Measurements from ENCODE around the gene SCD5.
"Not testable (repeated sequence)": the region's sequence is repeated elsewhere in the genome, so short reads cannot be mapped to it uniquely, and the experiment has no call there.

The SCD5 gene

DNA sequence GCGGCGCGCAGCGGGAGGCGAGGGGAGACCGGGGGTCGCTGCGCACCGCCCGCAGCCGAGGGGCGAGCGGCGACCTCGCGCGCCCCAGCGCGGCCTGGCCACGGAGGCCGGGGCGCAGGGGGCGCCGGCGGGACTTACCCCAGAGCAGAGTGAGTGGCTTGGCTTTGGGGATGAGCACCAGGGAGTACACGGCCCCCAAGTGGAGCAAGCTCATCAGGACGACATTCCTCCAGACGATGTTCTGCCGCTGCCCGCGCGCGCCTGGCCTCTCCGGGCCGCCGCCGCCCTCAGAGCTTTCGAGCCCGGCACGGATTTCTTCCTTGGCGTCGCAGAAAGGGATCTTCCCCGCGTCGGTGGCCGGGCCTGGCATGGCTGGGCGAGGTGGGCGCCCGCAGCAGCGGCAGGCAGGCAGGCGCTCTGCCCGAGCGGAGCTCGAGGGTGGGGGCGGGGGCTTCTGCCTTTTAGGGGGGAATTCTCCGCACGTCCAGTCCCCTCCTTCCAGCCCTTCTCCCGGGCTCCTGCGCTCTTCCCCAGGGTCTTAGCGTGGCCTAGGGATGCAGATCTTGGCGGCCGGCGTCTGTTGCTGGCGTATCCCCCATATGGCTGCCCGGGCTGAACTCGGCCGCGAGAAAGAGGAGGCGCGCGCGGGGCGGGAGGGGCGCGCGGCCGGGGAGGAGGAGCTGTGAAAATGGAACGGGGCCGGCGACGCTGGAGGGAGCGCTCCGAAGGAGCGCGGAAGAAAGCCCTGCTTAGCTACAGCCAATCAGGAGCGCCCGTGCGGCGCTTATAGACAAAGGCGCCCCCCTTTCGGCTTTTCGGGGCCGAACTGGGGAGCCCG is at the start of gene SCD5:
Gene SCD5 (minus strand): TSS at position 629 of the 838 bp plus-strand sequence. CDS start 259 bp downstream, at position 370.
- peak; percentile 80 for DNase-seq (ENCODE audit: low spot score)

DNA sequence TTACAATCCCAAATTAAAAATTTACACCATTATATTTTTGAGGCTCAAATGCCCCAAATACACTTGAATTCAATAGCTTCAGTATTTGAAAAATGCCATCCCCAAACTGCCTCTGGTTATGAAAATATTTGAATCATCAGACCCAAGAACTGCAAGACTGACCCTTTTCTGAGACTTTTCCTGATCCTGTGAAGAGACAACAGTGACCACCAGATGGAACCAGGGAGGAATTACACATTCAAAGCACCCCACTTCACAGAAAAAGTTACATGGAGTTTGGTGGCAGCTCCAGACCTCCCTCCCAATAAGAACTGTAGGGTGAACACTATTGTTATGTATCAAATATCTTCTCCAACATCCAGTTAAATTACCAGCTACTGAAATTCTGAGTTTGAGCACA is 44.0 kb upstream of the SCD5 start:
- peak; percentile 46 for DNase-seq (ENCODE audit: low spot score)

DNA sequence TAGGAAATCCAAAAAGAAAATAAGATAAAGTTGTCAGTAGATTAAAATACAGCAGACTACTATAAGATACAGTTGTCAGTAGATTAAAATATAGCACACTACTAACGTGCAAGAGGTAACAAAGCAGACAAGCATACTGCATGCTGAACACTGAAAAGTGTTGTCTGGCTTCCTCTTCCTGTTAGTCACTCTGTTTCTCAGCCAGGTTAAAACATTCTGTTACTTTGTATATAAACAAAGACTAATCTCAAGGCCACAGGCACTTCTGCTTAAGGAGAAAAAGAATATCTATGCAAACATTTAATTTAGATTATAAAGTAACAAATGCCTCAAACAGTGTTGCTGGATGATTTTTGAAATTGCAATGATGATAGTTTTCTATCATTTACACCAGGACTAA is 41.0 kb upstream of the SCD5 start:
- no peak for DNase-seq (ENCODE audit: low spot score)

DNA sequence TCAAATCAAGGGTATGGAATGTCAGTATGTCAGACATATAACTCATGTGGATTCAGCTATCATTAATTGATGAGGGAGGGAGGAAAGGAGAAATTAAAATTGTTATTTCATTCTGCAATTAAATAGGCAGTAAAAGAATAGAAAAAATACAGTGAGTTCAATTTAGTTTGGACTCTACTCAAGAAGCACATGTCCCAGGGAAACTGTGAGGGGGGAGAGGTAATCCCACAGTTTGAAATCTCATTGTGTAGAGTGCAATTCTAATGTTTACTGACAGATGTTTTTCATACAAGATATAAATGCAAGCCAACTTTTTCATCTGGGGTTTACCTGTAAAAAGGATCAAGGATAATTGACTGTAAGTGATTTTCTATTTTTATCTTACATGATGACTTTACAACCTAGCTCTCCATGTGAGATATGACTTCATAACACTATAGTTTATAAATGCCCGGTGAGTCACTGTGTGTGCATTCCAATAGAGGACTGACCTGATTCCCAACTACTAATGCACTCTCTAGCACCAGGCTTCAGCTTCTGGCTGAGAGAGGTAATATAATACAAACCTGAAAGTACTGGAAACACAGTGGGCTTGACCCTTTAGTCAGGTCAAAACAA is 35.2 kb upstream of the SCD5 start:
- no peak for DNase-seq (ENCODE audit: low spot score)

DNA sequence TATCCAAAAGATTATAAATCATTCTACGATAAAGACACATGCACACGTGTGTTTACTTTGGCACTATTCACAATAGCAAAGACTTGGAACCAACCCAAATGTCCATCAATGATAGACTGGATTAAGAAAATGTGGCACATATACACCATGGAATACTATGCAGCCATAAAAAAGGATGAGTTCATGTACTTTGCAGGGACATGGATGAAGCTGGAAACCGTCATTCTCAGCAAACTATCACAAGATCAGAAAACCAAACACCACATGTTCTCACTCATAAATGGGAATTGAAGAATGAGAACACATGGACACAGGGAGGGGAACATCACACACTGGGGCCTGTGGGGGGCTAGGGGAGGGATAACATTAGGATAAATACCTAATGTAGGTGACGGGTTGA is 34.5 kb upstream of the SCD5 start:
- DNase-seq (ENCODE audit: low spot score) = not testable (repeated sequence)

DNA sequence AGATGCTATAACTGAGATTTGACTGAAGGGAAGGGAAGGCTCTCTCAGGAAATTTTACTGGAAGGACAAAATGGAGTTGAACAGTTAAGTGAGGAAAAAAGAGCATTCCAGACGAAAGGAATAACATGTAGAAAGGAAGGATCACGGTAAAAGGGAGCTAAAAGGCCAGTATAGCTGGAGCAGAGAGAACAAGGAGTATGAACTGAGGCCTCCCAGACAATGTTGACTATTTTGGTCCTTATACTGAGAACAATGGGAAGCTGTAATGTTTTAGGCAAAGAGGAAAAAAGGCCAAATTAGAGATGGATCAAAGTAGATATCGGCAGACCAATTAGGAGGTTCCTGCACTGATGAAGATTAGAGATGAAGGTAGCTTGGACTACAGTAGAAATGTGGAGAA is 26.8 kb upstream of the SCD5 start:
- DNase-seq (ENCODE audit: low spot score) = no peak

DNA sequence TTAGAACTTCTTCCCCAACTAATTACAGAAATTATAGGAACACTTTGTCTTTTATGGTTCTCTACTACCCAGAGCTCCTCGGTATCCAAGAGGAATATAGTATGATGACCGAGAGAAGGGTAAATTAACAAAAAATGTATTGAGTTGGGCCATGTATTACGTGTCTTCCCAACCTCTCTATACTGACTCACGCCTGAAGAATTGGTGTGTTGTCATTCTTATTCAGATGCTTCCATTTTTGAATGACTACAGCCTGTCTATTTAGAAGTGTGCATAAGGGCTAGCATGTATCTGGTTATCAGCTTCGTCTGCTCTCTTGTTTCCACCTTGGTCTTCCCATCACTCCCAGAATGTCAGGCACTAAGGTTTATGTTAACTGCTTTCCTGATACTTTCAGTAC is 24.5 kb upstream of the SCD5 start:
- no peak for DNase-seq (ENCODE audit: low spot score)

DNA sequence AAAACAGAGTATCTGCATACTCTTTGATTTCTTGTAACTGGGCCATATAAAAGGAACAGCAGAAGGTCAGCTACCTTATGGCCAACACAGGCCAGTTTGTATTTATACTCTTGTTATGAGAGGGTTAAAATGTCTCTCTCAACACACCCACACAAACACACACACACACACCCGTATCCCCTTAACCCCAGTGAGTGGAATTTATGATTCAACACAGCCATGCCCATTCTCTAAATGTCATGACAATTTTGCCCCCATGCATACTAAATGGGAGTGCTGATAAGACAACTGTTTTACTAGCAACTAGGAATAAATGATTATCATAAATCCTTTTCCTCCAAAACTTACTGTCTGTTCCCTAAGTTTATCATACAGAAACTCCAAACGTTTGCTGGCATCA is 22.1 kb upstream of the SCD5 start:
- no peak for DNase-seq (ENCODE audit: low spot score)

DNA sequence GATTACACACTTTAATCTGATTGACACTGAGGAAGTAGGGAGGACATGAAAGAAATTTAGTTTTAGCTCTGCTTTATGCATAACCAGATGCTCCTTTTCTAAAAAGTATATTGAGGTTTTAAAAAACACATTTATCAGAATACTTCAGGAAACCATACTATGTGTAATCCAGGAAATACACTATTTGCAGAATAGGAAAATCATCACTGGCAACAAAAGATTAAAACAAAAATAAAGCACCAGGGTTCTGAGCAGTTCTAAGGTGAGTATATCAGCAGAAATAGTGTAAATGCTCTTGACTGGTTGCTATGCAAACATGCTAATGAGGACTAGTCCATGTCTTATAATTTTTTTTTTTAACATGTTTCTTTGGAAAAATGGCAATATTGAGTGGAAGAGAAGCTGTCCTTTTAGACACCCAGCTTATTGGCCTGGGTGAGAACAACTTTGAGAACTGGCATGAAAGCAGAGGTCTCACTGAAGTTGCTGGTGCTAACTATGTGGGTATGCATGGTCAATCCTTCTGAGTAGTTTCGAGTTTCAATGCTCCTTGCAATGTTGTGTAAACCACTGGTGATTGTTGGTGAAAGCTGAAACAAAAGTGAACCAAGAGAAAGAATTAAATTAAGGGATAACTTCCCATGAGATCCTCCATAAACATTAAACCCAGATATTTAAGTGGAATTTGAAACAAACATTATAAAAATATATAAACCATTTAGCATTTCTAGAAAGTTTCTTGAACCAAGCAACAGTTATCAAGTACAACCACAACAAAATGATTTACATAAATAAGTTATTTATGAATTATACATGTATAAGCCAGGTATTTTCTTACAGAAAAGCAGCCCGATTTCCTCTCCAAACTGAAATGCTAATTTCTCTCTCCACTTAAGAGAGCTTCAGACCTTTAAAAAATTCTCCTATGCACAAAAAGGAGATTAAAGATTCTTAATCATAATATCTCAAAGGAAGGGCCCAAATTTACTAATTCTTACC is 20.4 kb upstream of the SCD5 start:
- DNase-seq (ENCODE audit: low spot score) = no peak

DNA sequence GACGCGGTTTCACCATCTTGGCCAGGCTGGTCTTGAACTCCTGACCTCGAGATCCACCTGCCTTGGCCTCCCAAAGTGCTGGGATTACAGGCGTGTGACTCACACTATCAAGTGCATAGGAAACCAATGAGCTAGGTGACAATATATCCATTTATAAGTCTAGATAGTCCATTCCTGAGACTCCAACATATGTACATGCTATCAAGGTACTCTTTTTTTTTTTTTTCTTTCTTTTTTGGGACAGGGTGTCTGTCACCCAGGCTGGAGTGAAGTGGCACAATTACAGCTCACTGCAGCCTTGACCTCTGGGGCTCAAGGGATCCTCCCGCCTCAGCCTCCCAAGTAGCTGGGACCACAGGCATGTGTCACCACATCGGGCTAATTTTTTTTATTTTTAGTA is 18.3 kb upstream of the SCD5 start:
- DNase-seq (ENCODE audit: low spot score) = not testable (repeated sequence)

DNA sequence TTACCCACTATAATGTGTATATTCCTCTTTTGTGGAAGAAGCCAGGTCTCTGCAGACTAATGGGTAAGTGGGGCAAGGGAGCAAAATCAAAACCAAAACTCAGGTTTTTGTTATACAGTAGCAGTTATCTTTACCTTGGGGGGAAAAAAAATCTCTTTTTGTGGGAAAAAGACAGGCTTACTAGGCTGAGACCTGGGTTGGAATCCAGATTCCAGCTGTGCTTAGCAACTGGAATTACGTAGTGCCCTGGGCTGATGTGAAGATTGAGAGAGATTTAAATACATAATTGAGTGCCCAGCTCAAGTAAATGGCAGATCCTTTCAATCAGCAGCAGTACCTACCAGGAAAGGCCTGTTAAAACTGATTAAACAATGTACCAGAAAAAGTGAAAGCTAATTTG is 15.4 kb upstream of the SCD5 start:
- DNase-seq (ENCODE audit: low spot score) = no peak

DNA sequence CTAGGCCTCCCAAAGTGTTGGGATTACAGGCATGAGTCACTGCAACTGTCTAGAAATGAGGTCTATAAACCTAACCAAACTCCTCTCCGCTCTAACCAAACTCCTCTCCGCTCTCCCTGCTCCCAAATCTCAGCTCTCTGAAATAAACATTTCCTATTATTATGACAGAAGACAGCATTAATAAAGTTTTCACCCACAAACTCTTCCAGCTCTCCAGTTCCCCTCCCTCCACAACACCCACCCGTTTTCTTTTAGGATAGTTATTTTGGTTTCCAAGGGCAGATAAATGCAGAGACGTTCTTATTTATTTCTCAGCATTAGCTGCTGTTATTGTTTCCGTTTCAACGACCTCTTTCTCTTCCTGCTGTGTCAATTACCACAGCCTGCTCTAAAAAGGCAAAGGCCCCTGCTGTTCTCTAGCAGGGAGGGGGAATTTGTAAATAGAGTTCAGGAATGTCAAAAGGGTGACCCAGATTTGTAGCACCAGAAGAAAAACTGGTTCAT is 13.3 kb upstream of the SCD5 start:
- no peak for DNase-seq (ENCODE audit: low spot score)

DNA sequence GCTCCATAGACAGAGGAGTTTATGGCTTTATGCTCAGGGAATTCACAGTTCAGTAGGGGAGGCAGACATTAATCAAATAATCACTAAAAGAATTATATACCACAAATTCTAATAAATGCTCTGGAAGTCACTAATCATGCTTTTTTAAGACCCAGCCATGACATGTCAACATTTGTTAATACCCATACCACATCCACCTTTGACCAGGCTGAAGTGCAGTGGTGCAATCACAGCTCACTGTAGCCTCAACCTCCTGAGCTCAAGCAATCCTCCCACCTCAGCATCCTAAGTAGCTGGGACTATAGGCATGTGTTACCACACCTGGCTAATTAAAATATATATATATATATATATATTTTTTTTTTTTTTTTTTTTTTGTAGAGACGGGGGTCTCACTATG is 12.8 kb upstream of the SCD5 start:
- no peak for DNase-seq (ENCODE audit: low spot score)

DNA sequence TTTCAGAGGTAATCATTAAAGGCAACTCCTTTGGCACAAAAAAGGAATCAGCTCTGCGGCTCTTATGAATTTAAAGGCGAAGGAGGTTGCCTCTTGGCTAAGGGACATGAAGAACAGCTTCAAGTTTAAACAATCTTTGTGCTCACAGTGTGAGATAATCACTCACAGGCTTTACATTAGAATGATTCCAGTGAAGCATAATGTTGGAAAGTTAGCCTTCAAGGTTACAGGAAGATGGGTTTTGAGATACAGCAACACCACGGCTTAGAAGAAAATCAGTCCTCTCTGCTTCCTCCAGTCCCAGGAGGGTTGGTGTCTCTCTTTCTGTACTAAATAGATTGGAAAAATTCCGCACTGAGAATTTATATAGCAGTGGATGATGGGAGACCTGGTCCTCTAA is 11.6 kb upstream of the SCD5 start:
- no peak for DNase-seq (ENCODE audit: low spot score)

DNA sequence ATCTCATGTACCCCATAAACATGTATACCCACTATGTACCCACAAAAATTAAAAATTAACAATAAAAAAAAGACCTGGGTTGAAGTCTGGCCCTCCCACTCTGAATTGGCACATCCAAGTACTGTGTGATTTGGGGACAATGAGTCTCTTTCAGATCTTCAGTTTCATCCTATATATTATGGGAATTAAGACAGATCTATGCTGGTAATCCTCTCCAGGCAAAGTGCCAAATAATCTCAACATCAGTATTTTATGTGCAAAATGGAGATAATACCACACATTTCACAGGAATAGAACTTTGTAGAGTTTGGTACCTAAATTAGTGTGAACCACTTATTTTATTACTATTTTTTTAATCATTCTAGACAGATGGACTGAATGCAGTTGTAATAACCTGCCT is 11.0 kb upstream of the SCD5 start:
- DNase-seq (ENCODE audit: low spot score) = no peak

DNA sequence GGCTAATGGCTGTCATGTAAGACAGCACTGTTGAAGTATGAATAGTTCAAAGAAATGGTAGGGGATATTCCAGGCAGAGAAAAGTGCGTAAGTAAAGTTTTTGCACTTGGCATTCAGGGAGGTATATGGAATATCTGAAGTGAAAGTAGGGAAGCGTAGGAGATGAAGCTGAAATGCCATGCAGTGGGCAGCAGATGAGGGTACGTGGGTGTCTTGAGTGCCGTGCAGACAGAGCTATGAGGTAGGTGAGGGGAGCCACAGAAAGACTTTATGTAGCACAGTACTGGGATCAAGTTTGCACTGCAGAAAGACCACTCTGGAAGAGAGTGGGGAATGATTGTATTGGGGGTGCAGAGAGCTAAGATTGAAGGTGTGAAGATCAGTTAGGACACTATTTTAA is 5.2 kb upstream of the SCD5 start:
- no peak for DNase-seq (ENCODE audit: low spot score)

DNA sequence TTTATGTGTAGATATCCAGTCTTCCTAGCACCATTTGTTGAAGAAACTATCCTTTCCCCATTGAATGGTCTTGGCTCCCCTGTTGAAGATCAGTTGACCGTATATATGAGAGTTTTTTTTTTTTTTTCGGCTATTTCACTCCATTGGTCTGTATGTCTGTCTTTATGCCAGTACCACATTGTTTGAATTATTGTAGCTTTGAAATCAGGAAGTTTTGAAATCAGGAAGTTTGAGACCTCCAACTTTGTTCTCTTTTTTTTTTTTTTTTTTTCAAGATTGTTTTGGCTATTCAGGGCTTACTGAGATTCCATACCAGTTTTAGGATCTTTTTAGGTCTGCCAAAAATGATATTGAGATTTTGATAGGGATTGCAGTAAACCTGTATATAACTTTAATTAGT is 4.3 kb upstream of the SCD5 start:
- DNase-seq (ENCODE audit: low spot score) = no peak

DNA sequence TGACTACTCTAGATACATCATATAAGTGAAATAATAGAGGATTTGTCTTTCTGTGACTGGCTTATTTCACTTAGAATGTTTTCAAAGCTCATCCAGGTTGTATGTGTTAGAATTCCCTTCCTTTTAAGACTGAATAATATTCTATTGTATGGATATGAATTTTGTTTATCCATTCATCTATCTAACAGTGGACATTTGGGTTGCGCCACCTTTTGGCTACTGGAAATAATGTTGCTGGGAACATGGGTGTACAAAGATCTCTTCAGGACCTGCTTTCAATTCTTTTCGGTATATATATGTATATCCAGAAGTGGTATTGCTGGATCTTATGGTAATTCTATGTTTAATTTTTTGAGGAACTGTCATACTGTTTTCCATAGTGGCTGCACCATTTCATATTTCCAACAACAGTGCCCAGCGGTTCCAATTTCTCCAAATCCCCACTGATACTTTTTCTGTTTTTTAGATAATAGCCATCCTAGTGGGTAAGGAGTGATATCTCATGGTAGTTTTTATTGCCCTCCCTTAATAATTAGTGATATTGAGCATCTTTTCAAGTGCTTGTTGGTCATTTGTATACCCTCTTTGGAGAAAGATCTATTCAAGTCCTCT is 3.4 kb upstream of the SCD5 start:
- peak; percentile 34 for DNase-seq (ENCODE audit: low spot score)

DNA sequence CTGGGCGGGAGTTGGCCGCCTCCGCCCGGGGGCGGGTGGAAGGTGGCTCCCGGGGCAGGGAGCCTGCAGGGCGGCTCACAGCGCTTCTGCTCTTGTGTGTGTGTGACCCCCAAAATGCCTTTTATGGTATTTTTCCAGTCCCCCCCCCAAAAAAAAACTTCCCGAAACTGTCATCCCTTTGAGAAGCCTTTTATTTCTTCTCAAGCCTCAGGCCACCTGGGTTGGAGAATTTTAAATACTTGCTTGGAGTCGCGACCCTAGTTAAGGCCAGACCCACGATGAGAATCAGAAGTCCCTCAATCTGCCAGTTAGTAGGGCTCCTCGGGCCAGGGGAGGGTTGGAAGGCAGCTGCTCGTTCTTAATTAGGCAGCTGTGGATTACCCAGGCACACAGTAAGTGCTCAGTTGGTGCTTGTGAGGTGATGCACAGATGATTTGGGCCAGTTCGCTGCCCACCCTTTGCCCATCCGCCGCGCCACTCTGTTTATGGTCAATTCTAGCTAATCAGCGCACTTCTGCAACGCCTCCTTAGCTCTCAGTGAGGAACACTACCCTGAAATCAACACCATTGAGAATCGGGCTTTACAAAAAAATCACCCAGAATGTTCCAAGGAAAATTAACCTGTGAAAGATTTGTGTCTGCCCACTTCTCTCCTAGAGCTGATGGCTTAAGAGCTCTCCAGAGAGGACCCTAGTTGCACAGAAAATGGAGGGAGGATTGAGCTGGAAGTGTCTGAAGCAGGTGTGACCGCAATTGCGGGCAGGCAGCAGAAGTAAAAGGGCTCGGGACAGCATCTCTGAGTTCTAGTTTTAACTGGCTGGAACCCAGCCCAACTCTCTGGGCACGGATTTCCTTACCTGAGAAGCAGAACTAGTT is 648 bp upstream of the SCD5 start:
- peak; percentile 60 for DNase-seq (ENCODE audit: low spot score)

DNA sequence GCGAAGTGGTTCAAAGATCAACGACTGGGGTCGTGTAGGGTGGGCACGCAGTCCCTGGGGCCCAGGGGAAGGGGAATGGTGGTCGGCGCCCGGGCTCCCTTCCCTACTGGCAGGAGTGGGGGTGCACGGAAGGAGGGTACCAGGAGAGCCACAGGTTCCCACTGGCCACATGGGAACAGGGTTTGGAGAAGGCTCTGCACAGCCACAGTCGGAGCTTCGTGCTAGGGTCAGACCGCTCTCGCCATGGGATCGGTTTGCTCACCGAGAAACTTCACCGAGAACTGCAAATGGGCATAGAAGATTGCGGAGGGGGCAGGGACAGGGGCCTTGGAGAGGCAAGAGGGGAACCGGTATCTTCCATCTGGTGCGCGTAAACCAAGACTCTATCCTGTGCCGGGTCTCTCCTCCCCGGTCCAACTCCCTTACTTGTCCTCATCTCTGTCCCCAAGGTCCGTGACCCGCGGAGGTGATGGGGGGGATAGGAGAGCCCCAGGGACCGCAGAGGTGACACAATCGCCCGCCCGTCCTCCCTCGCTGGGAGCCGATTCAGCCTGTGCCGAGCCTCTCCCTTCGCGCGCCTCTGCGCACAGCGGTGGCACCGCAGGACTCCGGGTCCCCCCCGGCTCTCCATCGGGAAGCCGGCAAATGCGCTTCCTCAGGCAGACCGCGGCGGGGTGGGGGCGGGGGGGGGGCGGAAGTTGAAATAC is 1.0 kb downstream of the SCD5 start:
- DNase-seq (ENCODE audit: low spot score) = no peak

All from NAMALWA (cell line).